ENCODE measurements around the gene SACS. TPM values are rescaled to one million over a fixed set of nuclear protein-coding genes. Genes with fewer than 3 reads are reported as not detected.

SACS gene
- total and polyA plus RNA-seq, 4 donors, result 0.50 to 7.2 (median 2.9) TPM

DNA sequence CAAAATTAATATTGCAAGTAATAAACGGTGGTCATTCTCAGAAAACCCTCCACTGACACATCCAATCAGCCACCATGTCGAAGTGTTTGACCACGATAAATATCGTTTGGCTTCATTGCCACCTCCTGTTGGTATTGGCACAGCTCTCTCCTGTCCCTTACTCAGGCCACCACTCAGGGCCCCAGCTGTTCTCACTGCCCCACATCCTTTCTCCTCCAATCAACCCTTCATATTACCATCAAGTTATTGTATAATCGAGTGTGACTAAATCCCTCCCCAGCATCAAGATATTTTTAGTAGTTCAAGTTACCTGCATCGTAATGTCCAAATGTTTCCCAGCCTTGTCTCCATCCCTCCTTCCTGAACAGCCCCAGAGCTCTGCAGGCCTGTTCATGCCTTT lies 50.4 kb downstream of the SACS start (continued):
- TF ChIP-seq, protein P1, sequence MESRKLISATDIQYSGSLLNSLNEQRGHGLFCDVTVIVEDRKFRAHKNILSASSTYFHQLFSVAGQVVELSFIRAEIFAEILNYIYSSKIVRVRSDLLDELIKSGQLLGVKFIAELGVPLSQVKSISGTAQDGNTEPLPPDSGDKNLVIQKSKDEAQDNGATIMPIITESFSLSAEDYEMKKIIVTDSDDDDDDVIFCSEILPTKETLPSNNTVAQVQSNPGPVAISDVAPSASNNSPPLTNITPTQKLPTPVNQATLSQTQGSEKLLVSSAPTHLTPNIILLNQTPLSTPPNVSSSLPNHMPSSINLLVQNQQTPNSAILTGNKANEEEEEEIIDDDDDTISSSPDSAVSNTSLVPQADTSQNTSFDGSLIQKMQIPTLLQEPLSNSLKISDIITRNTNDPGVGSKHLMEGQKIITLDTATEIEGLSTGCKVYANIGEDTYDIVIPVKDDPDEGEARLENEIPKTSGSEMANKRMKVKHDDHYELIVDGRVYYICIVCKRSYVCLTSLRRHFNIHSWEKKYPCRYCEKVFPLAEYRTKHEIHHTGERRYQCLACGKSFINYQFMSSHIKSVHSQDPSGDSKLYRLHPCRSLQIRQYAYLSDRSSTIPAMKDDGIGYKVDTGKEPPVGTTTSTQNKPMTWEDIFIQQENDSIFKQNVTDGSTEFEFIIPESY (IDR thresholded peaks at IDR 0.05), result no peak
- TF ChIP-seq FOXA2 (IDR thresholded peaks at IDR 0.05) (no peak), FOXA1 (IDR thresholded peaks at IDR 0.05) (no peak)
- TF ChIP-seq, protein P2, sequence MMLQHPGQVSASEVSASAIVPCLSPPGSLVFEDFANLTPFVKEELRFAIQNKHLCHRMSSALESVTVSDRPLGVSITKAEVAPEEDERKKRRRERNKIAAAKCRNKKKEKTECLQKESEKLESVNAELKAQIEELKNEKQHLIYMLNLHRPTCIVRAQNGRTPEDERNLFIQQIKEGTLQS (IDR thresholded peaks at IDR 0.05), result no peak

DNA sequence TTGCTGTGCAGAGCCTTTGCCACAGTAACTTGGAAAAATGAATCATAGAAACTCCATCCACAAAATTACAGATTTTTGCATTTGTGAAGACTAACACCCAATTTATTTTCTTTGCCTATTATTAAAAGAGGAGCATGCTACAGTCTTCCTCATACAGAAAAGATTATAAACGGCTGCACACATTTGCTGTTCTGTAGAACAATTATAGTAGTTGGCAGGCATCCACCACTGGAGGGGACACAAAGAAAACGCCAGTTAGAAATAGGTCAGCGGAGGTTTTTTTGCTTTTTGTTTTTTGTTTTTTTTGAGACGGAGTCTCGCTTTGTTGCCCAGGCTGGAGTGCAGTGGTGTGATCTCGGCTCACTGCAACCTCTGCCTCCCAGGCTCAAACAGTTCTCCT lies 51.6 kb downstream of the SACS start:
- WGBS, result 66% methylated on average over 6 of the region's 6 CpGs
- Histone ChIP-seq H3K4me3 (ENCODE audit: low read depth in 1 of 3, low read length in 3 of 3) (no peak overlapping the region), H3K27me3 (ENCODE audit: control insufficient read depth in 4 of 4, insufficient read depth in 4 of 4, low read length in 3 of 4) (no peaks in the 10 kb centered on the region), H3K9me3 (ENCODE audit: control insufficient read depth in 4 of 4, low read length in 3 of 4) (no peaks in the 10 kb centered on the region), H3K4me1 (ENCODE audit: control insufficient read depth in 4 of 4, insufficient read depth in 4 of 4, low read length in 3 of 4) (no peaks in the 10 kb centered on the region), H3K27ac (ENCODE audit: low read depth in 1 of 2, low read length in 2 of 2) (no peak overlapping the region), H3K36me3 (ENCODE audit: control insufficient read depth in 4 of 4, insufficient read depth in 3 of 4, low read depth in 1 of 4, low read length in 3 of 4) (no peaks in the 10 kb centered on the region), H3K9ac (ENCODE audit: low read depth in 1 of 2, low read length in 2 of 2) (no peak overlapping the region)
- no peak for DNase-seq (ENCODE audit: low spot score)
- TF ChIP-seq EGR1 (IDR thresholded peaks at IDR 0.05; ENCODE audit: low read depth in 2 of 2) (no peak), FOXA2 (IDR thresholded peaks at IDR 0.05) (no peak)

DNA sequence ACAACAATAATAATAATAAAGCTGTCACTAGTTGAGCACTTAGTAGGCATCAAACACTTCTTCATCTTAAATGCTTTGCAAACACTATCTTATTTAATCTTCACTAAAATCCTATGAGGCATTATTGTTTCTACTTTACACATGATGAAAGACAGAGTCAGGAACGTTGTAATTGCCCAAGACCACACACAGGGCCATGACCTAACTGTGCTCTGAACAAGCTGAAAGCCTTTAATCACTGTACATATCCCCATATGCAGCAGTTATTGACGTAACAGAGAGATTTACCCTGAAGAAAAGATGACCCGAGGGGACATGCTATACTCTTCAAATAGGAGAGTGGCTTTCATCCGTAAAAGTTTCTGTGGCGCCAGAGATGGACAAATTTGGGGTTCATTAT lies 53.0 kb downstream of the SACS start:
- peaks cover 0 to 3% (median 3%) of the 10 kb centered on the region in 4 donors for H3K4me1 ChIP-seq (ENCODE audit: control insufficient read depth in 4 of 4, insufficient read depth in 4 of 4, low read length in 3 of 4)

More for the DNA sequence above, 53.0 kb downstream of the SACS start:
- no peak overlapping the region for H3K27ac ChIP-seq (ENCODE audit: low read depth in 1 of 2, low read length in 2 of 2)
- no peak for DNase-seq (ENCODE audit: low spot score)
- no peaks in the 10 kb centered on the region for H3K36me3 ChIP-seq (ENCODE audit: control insufficient read depth in 4 of 4, insufficient read depth in 3 of 4, low read depth in 1 of 4, low read length in 3 of 4)
- no peak overlapping the region for H3K4me3 ChIP-seq (ENCODE audit: low read depth in 1 of 3, low read length in 3 of 3)
- no peaks in the 10 kb centered on the region for H3K27me3 ChIP-seq (ENCODE audit: control insufficient read depth in 4 of 4, insufficient read depth in 4 of 4, low read length in 3 of 4)
- H3K9ac ChIP-seq (ENCODE audit: low read depth in 1 of 2, low read length in 2 of 2), result no peak overlapping the region
- no peaks in the 10 kb centered on the region for H3K9me3 ChIP-seq (ENCODE audit: control insufficient read depth in 4 of 4, low read length in 3 of 4)
- WGBS, result 78% methylated on average over 5 of the region's 5 CpGs
- no peak for TF ChIP-seq RAD21 (IDR thresholded peaks at IDR 0.05)
- TF ChIP-seq, protein P3, sequence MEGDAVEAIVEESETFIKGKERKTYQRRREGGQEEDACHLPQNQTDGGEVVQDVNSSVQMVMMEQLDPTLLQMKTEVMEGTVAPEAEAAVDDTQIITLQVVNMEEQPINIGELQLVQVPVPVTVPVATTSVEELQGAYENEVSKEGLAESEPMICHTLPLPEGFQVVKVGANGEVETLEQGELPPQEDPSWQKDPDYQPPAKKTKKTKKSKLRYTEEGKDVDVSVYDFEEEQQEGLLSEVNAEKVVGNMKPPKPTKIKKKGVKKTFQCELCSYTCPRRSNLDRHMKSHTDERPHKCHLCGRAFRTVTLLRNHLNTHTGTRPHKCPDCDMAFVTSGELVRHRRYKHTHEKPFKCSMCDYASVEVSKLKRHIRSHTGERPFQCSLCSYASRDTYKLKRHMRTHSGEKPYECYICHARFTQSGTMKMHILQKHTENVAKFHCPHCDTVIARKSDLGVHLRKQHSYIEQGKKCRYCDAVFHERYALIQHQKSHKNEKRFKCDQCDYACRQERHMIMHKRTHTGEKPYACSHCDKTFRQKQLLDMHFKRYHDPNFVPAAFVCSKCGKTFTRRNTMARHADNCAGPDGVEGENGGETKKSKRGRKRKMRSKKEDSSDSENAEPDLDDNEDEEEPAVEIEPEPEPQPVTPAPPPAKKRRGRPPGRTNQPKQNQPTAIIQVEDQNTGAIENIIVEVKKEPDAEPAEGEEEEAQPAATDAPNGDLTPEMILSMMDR (IDR thresholded peaks at IDR 0.05; ENCODE audit: low read depth, low read length, missing input control), result no peak
- TF ChIP-seq RXRA (IDR thresholded peaks at IDR 0.05), result no peak
- TF ChIP-seq, protein P4, sequence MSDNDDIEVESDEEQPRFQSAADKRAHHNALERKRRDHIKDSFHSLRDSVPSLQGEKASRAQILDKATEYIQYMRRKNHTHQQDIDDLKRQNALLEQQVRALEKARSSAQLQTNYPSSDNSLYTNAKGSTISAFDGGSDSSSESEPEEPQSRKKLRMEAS (IDR thresholded peaks at IDR 0.05), result no peak
- TF ChIP-seq HNF4A (conservative IDR thresholded peaks at IDR 0.05), result no peak
- TF ChIP-seq YY1 (IDR thresholded peaks at IDR 0.05), result no peak
- TF ChIP-seq NR2F2 (IDR thresholded peaks at IDR 0.05), result no peak
- TF ChIP-seq, protein P5, sequence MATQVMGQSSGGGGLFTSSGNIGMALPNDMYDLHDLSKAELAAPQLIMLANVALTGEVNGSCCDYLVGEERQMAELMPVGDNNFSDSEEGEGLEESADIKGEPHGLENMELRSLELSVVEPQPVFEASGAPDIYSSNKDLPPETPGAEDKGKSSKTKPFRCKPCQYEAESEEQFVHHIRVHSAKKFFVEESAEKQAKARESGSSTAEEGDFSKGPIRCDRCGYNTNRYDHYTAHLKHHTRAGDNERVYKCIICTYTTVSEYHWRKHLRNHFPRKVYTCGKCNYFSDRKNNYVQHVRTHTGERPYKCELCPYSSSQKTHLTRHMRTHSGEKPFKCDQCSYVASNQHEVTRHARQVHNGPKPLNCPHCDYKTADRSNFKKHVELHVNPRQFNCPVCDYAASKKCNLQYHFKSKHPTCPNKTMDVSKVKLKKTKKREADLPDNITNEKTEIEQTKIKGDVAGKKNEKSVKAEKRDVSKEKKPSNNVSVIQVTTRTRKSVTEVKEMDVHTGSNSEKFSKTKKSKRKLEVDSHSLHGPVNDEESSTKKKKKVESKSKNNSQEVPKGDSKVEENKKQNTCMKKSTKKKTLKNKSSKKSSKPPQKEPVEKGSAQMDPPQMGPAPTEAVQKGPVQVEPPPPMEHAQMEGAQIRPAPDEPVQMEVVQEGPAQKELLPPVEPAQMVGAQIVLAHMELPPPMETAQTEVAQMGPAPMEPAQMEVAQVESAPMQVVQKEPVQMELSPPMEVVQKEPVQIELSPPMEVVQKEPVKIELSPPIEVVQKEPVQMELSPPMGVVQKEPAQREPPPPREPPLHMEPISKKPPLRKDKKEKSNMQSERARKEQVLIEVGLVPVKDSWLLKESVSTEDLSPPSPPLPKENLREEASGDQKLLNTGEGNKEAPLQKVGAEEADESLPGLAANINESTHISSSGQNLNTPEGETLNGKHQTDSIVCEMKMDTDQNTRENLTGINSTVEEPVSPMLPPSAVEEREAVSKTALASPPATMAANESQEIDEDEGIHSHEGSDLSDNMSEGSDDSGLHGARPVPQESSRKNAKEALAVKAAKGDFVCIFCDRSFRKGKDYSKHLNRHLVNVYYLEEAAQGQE (IDR thresholded peaks at IDR 0.05), result no peak
- no peak for TF ChIP-seq HNF4G (IDR thresholded peaks at IDR 0.05)
- TF ChIP-seq GABPA (IDR thresholded peaks at IDR 0.05 in 1 of 2, conservative IDR thresholded peaks at IDR 0.05 in 1 of 2), result no peak
- TF ChIP-seq, protein P2 (IDR thresholded peaks at IDR 0.05), result no peak
- TF ChIP-seq TAF1 (conservative IDR thresholded peaks at IDR 0.05), result no peak
- no peak for TF ChIP-seq JUND (IDR thresholded peaks at IDR 0.05)
- TF ChIP-seq FOXA2 (IDR thresholded peaks at IDR 0.05), result no peak
- no peak for TF ChIP-seq SP1 (IDR thresholded peaks at IDR 0.05)
- TF ChIP-seq FOXA1 (IDR thresholded peaks at IDR 0.05), result no peak
- TF ChIP-seq, protein P1 (IDR thresholded peaks at IDR 0.05), result no peak
- TF ChIP-seq EGR1 (IDR thresholded peaks at IDR 0.05; ENCODE audit: low read depth in 2 of 2), result no peak

All from liver (tissue), 9 donors.